ENCODE data around the gene GARIN6. TPM values are rescaled to one million over a fixed set of nuclear protein-coding genes. Genes with fewer than 3 reads are reported as not detected.
"Not testable (repeated sequence)": the region's sequence is repeated elsewhere in the genome, so short reads cannot be mapped to it uniquely, and the experiment has no call there.

The GARIN6 gene
- total RNA-seq, 1 donor from 2014 or later = not detected

DNA sequence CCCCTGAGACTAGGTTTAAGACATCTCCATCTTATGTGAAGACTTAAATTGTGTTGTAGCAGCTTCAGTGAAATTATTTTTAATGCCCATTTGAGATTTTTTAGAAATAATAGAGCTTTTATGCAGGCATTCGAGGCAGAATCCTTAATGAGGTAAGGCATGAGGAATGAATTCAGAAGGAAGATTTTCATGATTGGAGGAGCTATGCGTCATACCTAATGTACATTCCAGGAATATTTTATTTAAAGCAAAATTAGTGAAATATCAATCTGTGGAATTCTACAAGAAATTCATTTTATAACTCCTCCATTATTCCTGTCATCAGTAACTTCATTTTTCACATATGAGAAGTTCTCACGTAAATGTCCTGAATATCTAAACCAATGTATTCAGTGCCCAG lies 36.0 kb upstream of the GARIN6 start:
- Histone ChIP-seq H3K27me3 (ENCODE audit: low read depth) (no peaks in the 10 kb centered on the region), H3K9me3 (replicated peaks) (peaks cover 11% of the 10 kb centered on the region), H3K4me1 (no peaks in the 10 kb centered on the region), H3K27ac (replicated peaks) (no peak overlapping the region), H3K36me3 (no peaks in the 10 kb centered on the region), H3K4me3 (no peak overlapping the region)
- DNase-seq = no peak
- intact Hi-C loops (cut with micrococcal nuclease) = no loop called here
- TF ChIP-seq, protein P1, sequence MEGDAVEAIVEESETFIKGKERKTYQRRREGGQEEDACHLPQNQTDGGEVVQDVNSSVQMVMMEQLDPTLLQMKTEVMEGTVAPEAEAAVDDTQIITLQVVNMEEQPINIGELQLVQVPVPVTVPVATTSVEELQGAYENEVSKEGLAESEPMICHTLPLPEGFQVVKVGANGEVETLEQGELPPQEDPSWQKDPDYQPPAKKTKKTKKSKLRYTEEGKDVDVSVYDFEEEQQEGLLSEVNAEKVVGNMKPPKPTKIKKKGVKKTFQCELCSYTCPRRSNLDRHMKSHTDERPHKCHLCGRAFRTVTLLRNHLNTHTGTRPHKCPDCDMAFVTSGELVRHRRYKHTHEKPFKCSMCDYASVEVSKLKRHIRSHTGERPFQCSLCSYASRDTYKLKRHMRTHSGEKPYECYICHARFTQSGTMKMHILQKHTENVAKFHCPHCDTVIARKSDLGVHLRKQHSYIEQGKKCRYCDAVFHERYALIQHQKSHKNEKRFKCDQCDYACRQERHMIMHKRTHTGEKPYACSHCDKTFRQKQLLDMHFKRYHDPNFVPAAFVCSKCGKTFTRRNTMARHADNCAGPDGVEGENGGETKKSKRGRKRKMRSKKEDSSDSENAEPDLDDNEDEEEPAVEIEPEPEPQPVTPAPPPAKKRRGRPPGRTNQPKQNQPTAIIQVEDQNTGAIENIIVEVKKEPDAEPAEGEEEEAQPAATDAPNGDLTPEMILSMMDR (IDR thresholded peaks at IDR 0.05; ENCODE audit: borderline replicate concordance) = no peak

DNA sequence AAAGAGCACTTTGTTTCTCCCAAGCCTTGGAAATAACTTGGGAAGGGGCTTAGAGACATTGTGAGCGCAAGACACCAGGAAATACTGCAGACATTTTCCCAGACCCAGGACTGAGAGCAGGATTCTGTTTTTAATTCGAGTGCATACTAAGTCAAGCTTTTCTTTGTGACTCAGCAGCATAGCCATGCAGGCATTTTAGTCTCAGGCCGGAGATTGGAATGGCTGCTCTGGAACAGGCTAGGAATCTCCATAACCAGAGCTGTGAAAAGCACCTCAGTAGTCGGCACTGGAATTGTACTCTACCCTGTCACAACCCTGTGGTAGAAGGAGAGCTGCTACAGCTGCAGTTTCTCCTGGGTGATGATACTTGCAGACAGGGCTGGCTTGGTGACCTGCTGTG lies 28.9 kb upstream of the GARIN6 start:
- Histone ChIP-seq H3K4me1 (no peaks in the 10 kb centered on the region), H3K4me3 (no peak overlapping the region), H3K36me3 (no peaks in the 10 kb centered on the region), H3K27ac (replicated peaks) (no peak overlapping the region), H3K9me3 (replicated peaks) (peaks cover 79% of the 10 kb centered on the region), H3K27me3 (ENCODE audit: low read depth) (no peaks in the 10 kb centered on the region)
- intact Hi-C loops (cut with micrococcal nuclease) = no loop called here
- TF ChIP-seq, protein P1 (IDR thresholded peaks at IDR 0.05; ENCODE audit: borderline replicate concordance) = no peak
- no peak for DNase-seq

DNA sequence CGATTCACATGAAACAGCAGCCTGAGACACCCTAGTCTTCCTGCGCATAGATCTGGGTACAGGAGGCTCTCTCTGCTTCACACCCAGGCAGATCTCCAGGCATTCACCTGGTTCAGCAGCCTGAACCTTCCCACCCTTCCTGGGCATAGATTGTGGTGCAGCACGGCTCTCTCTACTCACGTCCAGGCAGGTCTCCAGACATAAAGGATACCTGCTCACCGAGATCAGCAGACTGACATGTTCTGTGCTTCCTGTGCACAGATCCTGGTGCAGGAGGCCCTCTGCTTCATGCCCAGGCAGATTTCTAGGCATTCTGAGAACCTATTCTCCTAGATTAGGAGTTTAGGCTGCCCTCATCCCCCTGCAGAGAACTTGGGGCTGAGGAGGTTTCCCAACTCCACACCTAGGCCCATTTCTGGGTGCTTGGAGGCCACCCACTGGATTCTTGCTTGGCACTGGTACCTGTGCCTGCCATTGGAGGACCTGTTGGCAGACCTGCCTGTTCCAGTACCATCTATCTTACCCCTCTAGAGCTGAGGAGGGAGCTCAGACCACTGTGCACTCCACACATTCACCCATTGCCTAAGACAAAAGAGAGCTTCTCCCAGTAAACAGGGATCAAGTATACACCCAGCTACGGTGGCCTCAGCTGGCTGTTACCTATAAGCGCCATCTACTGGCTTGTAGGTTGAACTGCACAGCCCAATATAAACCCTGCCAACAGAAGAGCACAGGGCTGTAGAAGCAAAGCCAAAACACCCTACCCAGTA lies 28.0 kb upstream of the GARIN6 start:
- Histone ChIP-seq H3K27ac (replicated peaks) (no peak overlapping the region), H3K27me3 (ENCODE audit: low read depth) (no peaks in the 10 kb centered on the region), H3K4me1 (no peaks in the 10 kb centered on the region), H3K36me3 (no peaks in the 10 kb centered on the region), H3K4me3 (no peak overlapping the region), H3K9me3 (replicated peaks) (peaks cover 89% of the 10 kb centered on the region)
- TF ChIP-seq, protein P1 (IDR thresholded peaks at IDR 0.05; ENCODE audit: borderline replicate concordance) = peak; percentile 32
- DNase-seq = no peak
- intact Hi-C loops (cut with micrococcal nuclease) = no loop called here

DNA sequence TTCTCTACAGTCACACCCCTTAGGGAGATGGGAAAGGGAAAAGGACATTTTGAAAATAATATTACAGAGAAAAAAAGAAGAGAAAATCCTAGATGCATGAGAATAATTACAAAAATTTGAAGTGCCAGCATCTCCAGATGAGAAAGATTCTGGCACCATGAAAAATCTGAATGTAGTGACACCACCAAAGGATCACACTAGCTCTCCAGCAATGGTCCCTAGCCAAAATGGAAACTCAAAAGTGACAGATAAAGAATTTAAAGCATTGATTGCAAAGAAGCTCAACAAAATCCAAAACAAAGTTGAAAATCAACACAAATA lies 27.4 kb upstream of the GARIN6 start:
- no peaks in the 10 kb centered on the region for H3K36me3 ChIP-seq
- no peaks in the 10 kb centered on the region for H3K4me1 ChIP-seq
- intact Hi-C loops (cut with micrococcal nuclease) = no loop called here
- H3K27me3 ChIP-seq (ENCODE audit: low read depth) = no peaks in the 10 kb centered on the region
- H3K27ac ChIP-seq (replicated peaks) = no peak overlapping the region
- no peak overlapping the region for H3K4me3 ChIP-seq
- H3K9me3 ChIP-seq (replicated peaks) = peaks cover 90% of the 10 kb centered on the region
- TF ChIP-seq, protein P1 (IDR thresholded peaks at IDR 0.05; ENCODE audit: borderline replicate concordance) = no peak
- DNase-seq = no peak

GRCh38 chr12:99624591-99624990 lies 23.0 kb upstream of the GARIN6 start:
- H3K4me3 ChIP-seq; H3K36me3 ChIP-seq; intact Hi-C loops (cut with micrococcal nuclease); DNase-seq; H3K27me3 ChIP-seq (ENCODE audit: low read depth); H3K4me1 ChIP-seq; H3K27ac ChIP-seq (replicated peaks): not testable (repeated sequence)
- peaks cover 52% of the 10 kb centered on the region for H3K9me3 ChIP-seq (replicated peaks)

- no peaks in the 10 kb centered on the region for H3K27me3 ChIP-seq (ENCODE audit: low read depth)
- no peaks in the 10 kb centered on the region for H3K36me3 ChIP-seq
- TF ChIP-seq, protein P1 (IDR thresholded peaks at IDR 0.05; ENCODE audit: borderline replicate concordance) = no peak
- intact Hi-C loops (cut with micrococcal nuclease) = no loop called here
- no peaks in the 10 kb centered on the region for H3K4me1 ChIP-seq
- no peak overlapping the region for H3K4me3 ChIP-seq
- no peak for DNase-seq
- H3K27ac ChIP-seq (replicated peaks) = no peak overlapping the region
- H3K9me3 ChIP-seq (replicated peaks) = peaks cover 23% of the 10 kb centered on the region
These were observed 20.1 kb upstream of the GARIN6 start for GRCh38 chr12:99627459-99627858.

All from left ventricle myocardium inferior (tissue), 1 donor.